Fibroblast of skin of abdomen (primary cell): ENCODE results near the gene CCNB2.

ENCODE experiments used
- DNase-seq: peaks from one replicate; pipeline ENCODE4 v3.0.0-alpha.2; 2013

CCNB2 gene

DNA sequence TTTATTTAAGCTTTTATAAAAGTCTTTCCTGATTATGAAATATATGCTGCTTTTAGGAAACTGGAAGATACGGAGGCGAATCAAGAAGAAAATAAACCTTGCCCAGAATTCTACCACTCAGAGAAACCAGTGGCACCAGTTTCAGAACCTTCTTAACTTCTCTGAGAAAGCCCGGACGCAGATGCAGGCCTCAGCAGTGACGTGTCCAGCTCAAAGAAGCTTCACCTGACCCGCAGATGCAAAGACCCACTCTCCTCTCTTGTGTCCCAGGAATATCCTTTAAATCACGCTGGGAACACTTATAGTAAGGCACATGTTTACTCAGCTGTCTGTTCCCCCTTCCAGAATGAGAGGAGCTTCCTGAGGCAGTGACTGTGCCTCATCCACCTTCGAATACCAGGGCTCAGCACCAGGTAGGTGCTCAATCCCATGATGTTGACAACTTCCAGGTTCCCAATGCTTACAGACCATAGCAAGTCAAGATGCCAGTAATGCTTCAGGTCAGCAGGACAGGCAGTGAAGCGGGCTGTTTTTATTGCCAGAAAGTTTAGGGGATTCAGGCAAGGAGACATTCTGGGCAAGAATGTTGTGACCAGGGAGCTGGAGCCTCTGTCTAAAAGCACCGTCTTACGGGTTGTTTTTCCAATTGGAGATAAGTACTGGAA lies 61.8 kb downstream of the CCNB2 start:
- no peak for DNase-seq

DNA sequence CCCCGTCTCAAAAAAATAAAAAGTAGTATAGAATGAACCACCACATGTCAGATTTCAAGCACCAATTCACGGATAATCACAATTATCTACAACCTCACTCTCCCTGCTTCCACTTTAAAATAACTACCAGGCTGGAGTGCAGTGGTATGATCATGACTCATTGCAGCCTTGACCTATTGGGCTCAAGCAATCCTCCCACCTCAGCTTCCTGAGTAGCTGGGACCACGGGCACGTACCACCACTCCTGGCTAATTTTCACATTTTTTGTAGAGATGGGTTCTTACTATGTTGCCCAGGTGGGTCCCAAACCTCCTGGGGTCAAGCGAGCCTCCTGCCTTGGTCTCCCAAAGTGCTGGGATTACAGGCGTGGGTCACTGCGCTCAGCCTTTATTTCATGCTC lies 63.6 kb downstream of the CCNB2 start:
- DNase-seq = no peak

- peak; percentile 79 for DNase-seq
Observed at GRCh38 chr15:59169251-59169708, 64.3 kb downstream of the CCNB2 start.

DNA sequence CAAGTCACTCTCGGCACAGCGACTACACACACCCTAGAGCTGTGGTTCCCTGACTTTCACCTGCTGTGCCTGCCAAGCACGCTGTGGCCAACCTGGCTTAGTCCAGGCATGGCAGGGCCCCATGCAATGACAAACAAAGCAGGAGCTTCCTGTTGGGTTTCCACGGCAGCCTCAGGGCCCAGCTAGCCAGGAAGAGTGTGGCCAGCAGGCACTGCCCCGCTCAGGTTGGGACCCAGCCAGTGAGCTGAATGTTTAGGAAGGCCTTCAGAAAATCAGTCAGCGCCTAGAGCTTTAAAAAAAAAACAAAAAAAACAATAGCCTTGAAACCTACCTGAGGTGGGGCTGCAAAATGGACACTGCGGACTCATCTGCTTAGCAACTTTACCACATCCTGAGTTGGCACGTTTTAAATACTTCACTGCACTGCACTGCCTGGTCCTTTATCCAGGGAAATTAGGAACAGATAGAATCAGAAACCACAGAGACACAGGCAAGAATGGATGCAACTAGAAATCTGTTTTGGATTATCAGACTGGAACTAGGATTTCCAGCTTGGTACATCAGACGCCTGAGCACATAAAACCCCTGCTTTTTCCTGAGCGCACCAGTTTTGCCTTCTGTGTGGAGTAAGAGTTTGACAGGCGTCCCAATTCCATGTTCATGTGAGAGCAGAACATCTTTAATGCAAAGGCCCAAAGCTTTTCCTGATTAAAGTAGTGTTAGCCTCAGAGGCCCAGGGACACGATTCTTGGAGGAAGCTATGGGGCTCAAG lies 65.5 kb downstream of the CCNB2 start:
- peak; percentile 96 for DNase-seq

- no peak for DNase-seq
Observed at GRCh38 chr15:59171067-59171397, 66.1 kb downstream of the CCNB2 start.

- no peak for DNase-seq
Observed at GRCh38 chr15:59172289-59172901, 67.4 kb downstream of the CCNB2 start.

DNA sequence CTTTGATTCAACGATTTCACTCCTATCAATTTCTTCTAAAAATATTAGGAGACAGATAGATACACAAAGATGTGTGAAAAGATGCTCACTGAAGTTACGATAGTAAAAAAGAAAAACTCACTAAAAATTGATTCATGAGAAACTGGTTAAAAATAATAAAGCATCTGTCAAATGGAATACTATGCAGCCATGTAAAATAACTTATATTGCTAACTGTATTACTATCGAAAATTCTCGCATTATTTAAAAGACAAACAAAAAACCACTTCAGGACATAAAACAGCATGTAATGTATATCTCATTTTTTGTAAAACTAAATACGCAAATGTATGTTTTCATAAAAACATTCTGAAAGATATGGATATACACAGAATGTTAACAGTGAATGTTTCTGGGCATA lies 68.2 kb downstream of the CCNB2 start:
- DNase-seq = no peak

DNA sequence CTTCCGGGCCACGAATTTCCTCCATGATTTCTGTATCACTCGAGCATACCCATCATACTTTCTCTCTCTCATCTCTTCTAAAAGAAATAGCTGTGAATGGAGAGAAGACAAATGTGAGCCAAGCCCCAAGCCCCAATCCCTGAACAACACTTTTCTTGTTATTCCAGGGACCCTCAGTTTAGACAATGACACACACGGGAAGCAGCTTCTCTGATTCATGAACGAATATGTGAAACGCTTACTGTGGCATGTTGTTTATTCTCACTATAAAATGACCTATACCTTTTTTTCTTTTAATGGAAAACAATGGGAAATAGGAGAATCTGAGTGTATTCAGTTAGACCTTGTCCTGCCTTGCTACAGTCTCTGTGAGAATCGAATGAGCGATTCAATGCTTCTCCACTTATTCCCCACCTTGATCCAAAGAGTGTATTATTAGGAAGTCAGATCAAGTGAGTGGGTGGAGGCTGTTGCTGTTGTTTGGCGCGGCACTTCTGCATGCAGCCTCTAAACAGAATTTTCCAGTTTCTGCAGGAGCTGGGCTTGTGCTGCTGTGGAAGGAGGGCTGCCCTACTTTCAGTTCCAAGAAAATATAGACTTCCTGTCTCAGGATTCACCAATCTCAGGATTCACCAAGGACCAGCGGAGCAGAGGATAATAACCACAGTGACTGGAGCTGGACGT lies 69.3 kb downstream of the CCNB2 start:
- no peak for DNase-seq
